ENCODE data around the gene DNAH14.
"Not testable (repeated sequence)": the region's sequence is repeated elsewhere in the genome, so short reads cannot be mapped to it uniquely, and the experiment has no call there.

The DNAH14 gene

GRCh38 chr1:224921354-224921753, 8.1 kb upstream of the DNAH14 start:
- no peak overlapping the region for H3K4me3 ChIP-seq (ENCODE audit: low read depth, low read length)
- H3K9me3 ChIP-seq (ENCODE audit: control insufficient read depth, insufficient read depth, low read depth, low read length) = no peaks in the 10 kb centered on the region
- no peak overlapping the region for H3K27ac ChIP-seq (ENCODE audit: low read depth, low read length)
- no peaks in the 10 kb centered on the region for H3K27me3 ChIP-seq (ENCODE audit: control insufficient read depth, insufficient read depth, low read length)
- H3K36me3 ChIP-seq (ENCODE audit: control insufficient read depth, insufficient read depth, low read length) = no peaks in the 10 kb centered on the region
- no peaks in the 10 kb centered on the region; the same call in 1 of the 2 replicates for H3K4me1 ChIP-seq (ENCODE audit: control insufficient read depth, insufficient read depth, low read length)
- H3K9ac ChIP-seq (ENCODE audit: low read length) = no peak overlapping the region

- H3K4me1 ChIP-seq (ENCODE audit: control insufficient read depth, insufficient read depth, low read length) = no peaks in the 10 kb centered on the region; the same call in 1 of the 2 replicates
- H3K9ac ChIP-seq (ENCODE audit: low read length) = no peak overlapping the region
- H3K4me3 ChIP-seq (ENCODE audit: low read depth, low read length) = no peak overlapping the region
- no peak overlapping the region for H3K27ac ChIP-seq (ENCODE audit: low read depth, low read length)
- no peaks in the 10 kb centered on the region for H3K36me3 ChIP-seq (ENCODE audit: control insufficient read depth, insufficient read depth, low read length)
- no peaks in the 10 kb centered on the region for H3K9me3 ChIP-seq (ENCODE audit: control insufficient read depth, insufficient read depth, low read depth, low read length)
- H3K27me3 ChIP-seq (ENCODE audit: control insufficient read depth, insufficient read depth, low read length) = no peaks in the 10 kb centered on the region
Measured at GRCh38 chr1:224922404-224923164, 6.9 kb upstream of the DNAH14 start.

GRCh38 chr1:224923726-224924125, 5.7 kb upstream of the DNAH14 start:
- H3K9ac ChIP-seq (ENCODE audit: low read length) = no peak overlapping the region
- no peak overlapping the region for H3K4me3 ChIP-seq (ENCODE audit: low read depth, low read length)
- no peaks in the 10 kb centered on the region for H3K9me3 ChIP-seq (ENCODE audit: control insufficient read depth, insufficient read depth, low read depth, low read length)
- H3K4me1 ChIP-seq (ENCODE audit: control insufficient read depth, insufficient read depth, low read length) = no peaks in the 10 kb centered on the region; the same call in 1 of the 2 replicates
- no peaks in the 10 kb centered on the region for H3K36me3 ChIP-seq (ENCODE audit: control insufficient read depth, insufficient read depth, low read length)
- H3K27ac ChIP-seq (ENCODE audit: low read depth, low read length) = no peak overlapping the region
- no peaks in the 10 kb centered on the region for H3K27me3 ChIP-seq (ENCODE audit: control insufficient read depth, insufficient read depth, low read length)

GRCh38 chr1:224927631-224928030, 1.8 kb upstream of the DNAH14 start:
- H3K36me3 ChIP-seq (ENCODE audit: control insufficient read depth, insufficient read depth, low read length); H3K9ac ChIP-seq (ENCODE audit: low read length); H3K4me1 ChIP-seq (ENCODE audit: control insufficient read depth, insufficient read depth, low read length); H3K4me3 ChIP-seq (ENCODE audit: low read depth, low read length); H3K27ac ChIP-seq (ENCODE audit: low read depth, low read length); H3K27me3 ChIP-seq (ENCODE audit: control insufficient read depth, insufficient read depth, low read length): not testable (repeated sequence)
- peaks cover 11% of the 10 kb centered on the region for H3K9me3 ChIP-seq (ENCODE audit: control insufficient read depth, insufficient read depth, low read depth, low read length)

- no peaks in the 10 kb centered on the region for H3K27me3 ChIP-seq (ENCODE audit: control insufficient read depth, insufficient read depth, low read length)
- H3K4me3 ChIP-seq (ENCODE audit: low read depth, low read length) = peak overlapping the region; percentile 74
- H3K27ac ChIP-seq (ENCODE audit: low read depth, low read length) = no peak overlapping the region
- peaks cover 23% of the 10 kb centered on the region for H3K9me3 ChIP-seq (ENCODE audit: control insufficient read depth, insufficient read depth, low read depth, low read length)
- 0 out of 2 replicates have a peak, but pooled peaks cover 3% of the 10 kb centered on the region for H3K36me3 ChIP-seq (ENCODE audit: control insufficient read depth, insufficient read depth, low read length)
- no peak overlapping the region for H3K9ac ChIP-seq (ENCODE audit: low read length)
- no peaks in the 10 kb centered on the region; the same call in 1 of the 2 replicates for H3K4me1 ChIP-seq (ENCODE audit: control insufficient read depth, insufficient read depth, low read length)
Measured at GRCh38 chr1:224928906-224929305, 569 bp upstream of the DNAH14 start.

GRCh38 chr1:224931605-224932004, 2.1 kb downstream of the DNAH14 start:
- H3K4me3 ChIP-seq (ENCODE audit: low read depth, low read length) = no peak overlapping the region
- no peaks in the 10 kb centered on the region for H3K27me3 ChIP-seq (ENCODE audit: control insufficient read depth, insufficient read depth, low read length)
- no peak overlapping the region for H3K9ac ChIP-seq (ENCODE audit: low read length)
- peaks cover 44% of the 10 kb centered on the region for H3K9me3 ChIP-seq (ENCODE audit: control insufficient read depth, insufficient read depth, low read depth, low read length)
- H3K36me3 ChIP-seq (ENCODE audit: control insufficient read depth, insufficient read depth, low read length) = 0 out of 2 replicates have a peak, but pooled peaks cover 3% of the 10 kb centered on the region
- no peaks in the 10 kb centered on the region; the same call in 1 of the 2 replicates for H3K4me1 ChIP-seq (ENCODE audit: control insufficient read depth, insufficient read depth, low read length)
- H3K27ac ChIP-seq (ENCODE audit: low read depth, low read length) = no peak overlapping the region

GRCh38 chr1:224932607-224933249, 3.3 kb downstream of the DNAH14 start:
- no peak overlapping the region for H3K4me3 ChIP-seq (ENCODE audit: low read depth, low read length)
- H3K27me3 ChIP-seq (ENCODE audit: control insufficient read depth, insufficient read depth, low read length) = no peaks in the 10 kb centered on the region
- H3K4me1 ChIP-seq (ENCODE audit: control insufficient read depth, insufficient read depth, low read length) = no peaks in the 10 kb centered on the region; the same call in 1 of the 2 replicates
- no peak overlapping the region for H3K9ac ChIP-seq (ENCODE audit: low read length)
- 0 out of 2 replicates have a peak, but pooled peaks cover 3% of the 10 kb centered on the region for H3K36me3 ChIP-seq (ENCODE audit: control insufficient read depth, insufficient read depth, low read length)
- no peak overlapping the region for H3K27ac ChIP-seq (ENCODE audit: low read depth, low read length)
- peaks cover 55% of the 10 kb centered on the region for H3K9me3 ChIP-seq (ENCODE audit: control insufficient read depth, insufficient read depth, low read depth, low read length)

GRCh38 chr1:224933584-224933983, 4.1 kb downstream of the DNAH14 start:
- Histone ChIP-seq H3K27ac (ENCODE audit: low read depth, low read length) (no peak overlapping the region), H3K9ac (ENCODE audit: low read length) (no peak overlapping the region), H3K4me3 (ENCODE audit: low read depth, low read length) (no peak overlapping the region), H3K9me3 (ENCODE audit: control insufficient read depth, insufficient read depth, low read depth, low read length) (peaks cover 63% of the 10 kb centered on the region), H3K4me1 (ENCODE audit: control insufficient read depth, insufficient read depth, low read length) (no peaks in the 10 kb centered on the region; the same call in 1 of the 2 replicates), H3K36me3 (ENCODE audit: control insufficient read depth, insufficient read depth, low read length) (0 out of 2 replicates have a peak, but pooled peaks cover 3% of the 10 kb centered on the region), H3K27me3 (ENCODE audit: control insufficient read depth, insufficient read depth, low read length) (no peaks in the 10 kb centered on the region)

- Histone ChIP-seq H3K9ac (ENCODE audit: low read length) (no peak overlapping the region), H3K27me3 (ENCODE audit: control insufficient read depth, insufficient read depth, low read length) (no peaks in the 10 kb centered on the region), H3K9me3 (ENCODE audit: control insufficient read depth, insufficient read depth, low read depth, low read length) (peaks cover 55% of the 10 kb centered on the region), H3K4me3 (ENCODE audit: low read depth, low read length) (no peak overlapping the region), H3K36me3 (ENCODE audit: control insufficient read depth, insufficient read depth, low read length) (0 out of 2 replicates have a peak, but pooled peaks cover 3% of the 10 kb centered on the region), H3K4me1 (ENCODE audit: control insufficient read depth, insufficient read depth, low read length) (no peaks in the 10 kb centered on the region), H3K27ac (ENCODE audit: low read depth, low read length) (no peak overlapping the region)
Measured at GRCh38 chr1:224938652-224939051, 9.2 kb downstream of the DNAH14 start.

GRCh38 chr1:224939844-224940425, 10.5 kb downstream of the DNAH14 start:
- Histone ChIP-seq H3K9me3 (ENCODE audit: control insufficient read depth, insufficient read depth, low read depth, low read length) (peaks cover 44% of the 10 kb centered on the region), H3K27ac (ENCODE audit: low read depth, low read length) (no peak overlapping the region), H3K36me3 (ENCODE audit: control insufficient read depth, insufficient read depth, low read length) (no peaks in the 10 kb centered on the region), H3K4me1 (ENCODE audit: control insufficient read depth, insufficient read depth, low read length) (no peaks in the 10 kb centered on the region), H3K27me3 (ENCODE audit: control insufficient read depth, insufficient read depth, low read length) (no peaks in the 10 kb centered on the region), H3K4me3 (ENCODE audit: low read depth, low read length) (no peak overlapping the region), H3K9ac (ENCODE audit: low read length) (no peak overlapping the region)

- H3K27me3 ChIP-seq (ENCODE audit: control insufficient read depth, insufficient read depth, low read length); H3K27ac ChIP-seq (ENCODE audit: low read depth, low read length); H3K4me3 ChIP-seq (ENCODE audit: low read depth, low read length); H3K4me1 ChIP-seq (ENCODE audit: control insufficient read depth, insufficient read depth, low read length); H3K36me3 ChIP-seq (ENCODE audit: control insufficient read depth, insufficient read depth, low read length); H3K9ac ChIP-seq (ENCODE audit: low read length): not testable (repeated sequence)
- peaks cover 38% of the 10 kb centered on the region for H3K9me3 ChIP-seq (ENCODE audit: control insufficient read depth, insufficient read depth, low read depth, low read length)
Measured at GRCh38 chr1:224940735-224941134, 11.3 kb downstream of the DNAH14 start.

Data from HUES6 (cell line).